Activated B cell treated with CpG ODN at 0.5 μM for 24 hours (primary cell): ENCODE results near the gene NBL1. TPM values are rescaled to one million over a fixed set of nuclear protein-coding genes. Genes with fewer than 3 reads are reported as not detected.

Source experiments
- ATAC-seq: fragments of 200-7000 bp; cut with Tn5 transposase; one replicate; pipeline ENCODE4 v1.10.0; 2021; ENCODE audit warnings: low read depth, mild to moderate bottlenecking, moderate library complexity
- CTCF ChIA-PET: fragments of 350-600 bp; sonication (Branson Sonifier 250); formaldehyde crosslinking; loops from one replicate; lab custom pipeline; 2021; ENCODE audit warnings: antibody characterized with exemption; lab: Charles Lee
- POLR2A ChIA-PET: fragments of 350-600 bp; sonication (Branson Sonifier 250); formaldehyde crosslinking; loops from one replicate; lab custom pipeline; 2021; ENCODE audit warnings: antibody characterized with exemption; lab: Charles Lee
- DNase-seq: peaks from one replicate; pipeline ENCODE4 v3.0.0; 2022
- H3K27ac Mint-ChIP-seq: one replicate; pipeline ENCODE4 v1.8.0; 2020; ENCODE audit warnings: mixed read lengths
- H3K27me3 Mint-ChIP-seq: one replicate; pipeline ENCODE4 v1.8.0; 2021; ENCODE audit warnings: mixed read lengths
- H3K36me3 Mint-ChIP-seq: one replicate; pipeline ENCODE4 v1.8.0; 2021; ENCODE audit warnings: low read depth, mixed read lengths
- H3K4me1 Mint-ChIP-seq: one replicate; pipeline ENCODE4 v1.8.0; 2021; ENCODE audit warnings: mixed read lengths
- H3K4me3 Mint-ChIP-seq: one replicate; pipeline ENCODE4 v1.8.0; 2020; ENCODE audit warnings: mild to moderate bottlenecking, mixed read lengths
- H3K9me3 Mint-ChIP-seq: one replicate; pipeline ENCODE4 v1.8.0; 2020; ENCODE audit warnings: mixed read lengths
- intact Hi-C: fragments of 100-400 bp; cut with micrococcal nuclease; formaldehyde crosslinking; loops from one replicate; pipeline ENCODE4 v1.15.1; 2024
- total RNA-seq: library from RNA; stranded (reverse); gene quantifications from 2 replicates; pipeline ENCODE4 v1.2.3, GENCODE V29; 2022
- TF ChIP-seq, protein P1 (sequence below): fragments of 200-600 bp; IDR thresholded peaks from one replicate; pipeline ENCODE4 v1.8.0; 2022; ENCODE audit warnings: antibody characterized with exemption, mild to moderate bottlenecking

NBL1 gene
- total RNA-seq, 1 donor from 2014 or later = 0.64 TPM

DNA sequence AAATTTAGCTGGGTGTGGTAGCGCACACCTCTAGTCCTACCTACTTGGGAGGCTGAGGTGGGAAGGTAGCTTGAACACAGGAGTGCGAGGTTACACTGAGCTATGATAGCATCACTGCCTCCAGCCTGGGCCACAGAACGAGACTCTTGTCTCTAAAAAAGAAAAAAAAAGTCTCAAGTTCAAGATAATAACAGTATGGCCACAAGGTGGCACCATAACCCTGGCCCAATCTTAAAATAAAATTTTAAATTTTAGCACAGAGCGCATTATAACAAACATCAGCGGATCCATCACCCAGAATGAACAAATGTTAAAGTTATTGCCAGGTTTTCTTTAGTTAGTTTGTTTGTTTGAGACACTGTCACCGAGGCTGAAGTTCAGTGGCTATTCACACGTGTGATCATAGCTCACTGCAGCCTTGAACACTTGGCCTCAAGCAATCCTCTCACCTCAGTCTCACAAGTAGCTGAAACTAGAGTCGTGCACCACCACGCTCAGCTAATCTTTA, 17.7 kb downstream of the NBL1 start:
- no peak overlapping the region for H3K27ac Mint-ChIP-seq
- DNase-seq = no peak
- no peak for ATAC-seq

DNA sequence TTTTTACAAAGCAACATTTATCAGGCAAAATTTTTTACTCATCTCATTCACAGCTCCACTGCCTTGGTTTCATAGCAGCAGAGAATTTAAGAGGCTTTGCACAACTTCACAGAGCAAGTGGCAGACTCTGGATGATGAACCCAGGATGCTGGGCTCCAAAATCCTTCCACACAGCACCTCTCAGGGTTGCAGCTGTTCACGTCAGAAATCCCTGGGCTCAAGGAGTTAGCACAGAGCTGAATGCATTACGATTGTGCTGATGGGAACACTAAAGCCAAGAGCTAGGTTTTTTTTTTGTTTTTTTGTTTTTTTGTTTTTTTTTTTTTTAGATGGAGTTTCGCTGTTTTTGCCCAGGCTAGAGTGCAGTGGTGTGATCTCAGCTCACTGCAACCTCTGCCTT, 18.2 kb downstream of the NBL1 start:
- intact Hi-C loops = loop anchor here (1.0 to 5.0 kb wide), 2 partner anchors 42 to 150 kb away; no protein-coding TSS in a partner anchor
- TF ChIP-seq, protein P1, sequence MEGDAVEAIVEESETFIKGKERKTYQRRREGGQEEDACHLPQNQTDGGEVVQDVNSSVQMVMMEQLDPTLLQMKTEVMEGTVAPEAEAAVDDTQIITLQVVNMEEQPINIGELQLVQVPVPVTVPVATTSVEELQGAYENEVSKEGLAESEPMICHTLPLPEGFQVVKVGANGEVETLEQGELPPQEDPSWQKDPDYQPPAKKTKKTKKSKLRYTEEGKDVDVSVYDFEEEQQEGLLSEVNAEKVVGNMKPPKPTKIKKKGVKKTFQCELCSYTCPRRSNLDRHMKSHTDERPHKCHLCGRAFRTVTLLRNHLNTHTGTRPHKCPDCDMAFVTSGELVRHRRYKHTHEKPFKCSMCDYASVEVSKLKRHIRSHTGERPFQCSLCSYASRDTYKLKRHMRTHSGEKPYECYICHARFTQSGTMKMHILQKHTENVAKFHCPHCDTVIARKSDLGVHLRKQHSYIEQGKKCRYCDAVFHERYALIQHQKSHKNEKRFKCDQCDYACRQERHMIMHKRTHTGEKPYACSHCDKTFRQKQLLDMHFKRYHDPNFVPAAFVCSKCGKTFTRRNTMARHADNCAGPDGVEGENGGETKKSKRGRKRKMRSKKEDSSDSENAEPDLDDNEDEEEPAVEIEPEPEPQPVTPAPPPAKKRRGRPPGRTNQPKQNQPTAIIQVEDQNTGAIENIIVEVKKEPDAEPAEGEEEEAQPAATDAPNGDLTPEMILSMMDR = no peak
- ChIA-PET POLR2A (no interaction called here), CTCF (interaction anchor here (0.7 to 4.3 kb wide), 11 partner anchors 9 to 271 kb away, joined by 3 to 49 read pairs (median 3); no protein-coding TSS in a partner anchor)
- no peak overlapping the region for H3K4me3 Mint-ChIP-seq
- peaks cover 43% of the 10 kb centered on the region for H3K27me3 Mint-ChIP-seq
- no peaks in the 10 kb centered on the region for H3K9me3 Mint-ChIP-seq
- H3K27ac Mint-ChIP-seq = no peak overlapping the region
- peaks cover 27% of the 10 kb centered on the region for H3K4me1 Mint-ChIP-seq
- ATAC-seq (no peak), DNase-seq (no peak)
- H3K36me3 Mint-ChIP-seq = no peaks in the 10 kb centered on the region

More for the DNA sequence above, 17.7 kb downstream of the NBL1 start:
- H3K4me1 Mint-ChIP-seq = peaks cover 25% of the 10 kb centered on the region
- H3K36me3 Mint-ChIP-seq = no peaks in the 10 kb centered on the region
- intact Hi-C loops = loop anchor here (1.0 to 5.0 kb wide), 3 partner anchors 43 to 271 kb away; no protein-coding TSS in a partner anchor
- ChIA-PET CTCF (interaction anchor here (0.7 to 4.3 kb wide), 10 partner anchors 11 to 271 kb away, joined by 3 to 49 read pairs (median 3); no protein-coding TSS in a partner anchor), POLR2A (no interaction called here)
- peaks cover 37% of the 10 kb centered on the region for H3K27me3 Mint-ChIP-seq
- H3K4me3 Mint-ChIP-seq = no peak overlapping the region
- no peaks in the 10 kb centered on the region for H3K9me3 Mint-ChIP-seq
- TF ChIP-seq, protein P1 = peak; percentile 97

DNA sequence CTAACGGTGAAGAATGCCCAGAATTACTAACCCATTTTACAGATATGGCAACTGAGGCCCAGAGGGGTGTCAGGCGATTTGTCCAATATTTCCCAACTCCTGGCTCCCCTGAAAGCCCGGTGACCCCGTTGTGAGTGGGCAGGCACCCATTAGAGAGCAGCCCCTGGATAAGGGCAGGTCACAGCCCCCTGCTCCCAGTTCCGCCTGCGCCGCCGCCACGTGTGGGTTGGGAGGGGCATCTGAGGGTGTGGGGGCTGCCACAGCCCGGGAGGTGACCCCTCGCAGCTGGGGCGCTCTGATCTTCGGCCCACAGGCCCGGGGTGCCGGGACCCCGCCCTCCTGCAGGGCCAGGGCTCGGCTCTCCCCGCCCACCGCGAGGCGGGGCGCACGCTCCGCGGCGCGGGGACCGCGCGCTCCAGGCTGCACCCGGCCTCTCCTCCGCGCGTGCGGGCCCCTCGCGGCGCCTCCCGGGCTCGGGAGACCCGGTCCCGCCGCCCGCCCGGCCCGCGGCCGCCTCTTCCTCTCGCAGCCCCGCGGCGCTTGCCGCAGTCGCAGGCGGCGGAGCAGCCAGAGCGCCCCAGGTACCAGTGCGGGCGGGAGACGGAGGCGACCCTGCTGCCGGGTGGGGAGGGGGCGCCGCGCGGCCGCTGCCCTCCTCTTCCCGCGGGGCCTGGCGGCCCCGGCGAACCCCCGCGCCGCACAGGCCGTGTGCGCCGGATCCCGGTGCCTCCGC, 20.5 kb downstream of the NBL1 start, which contains the start of gene HTR6:
Gene HTR6 (plus strand): TSS at position 423 of the 733 bp plus-strand sequence. CDS start 879 bp downstream, outside the sequence.
- Mint-ChIP-seq H3K9me3 (no peaks in the 10 kb centered on the region), H3K36me3 (no peaks in the 10 kb centered on the region), H3K4me3 (peak within 1 kb of the TSS; percentile 55), H3K4me1 (peaks cover 26% of the 10 kb centered on the region), H3K27ac (no peak within 1 kb of the TSS), H3K27me3 (peaks cover 55% of the 10 kb centered on the region)
- CTCF ChIA-PET = no interaction called here
- ATAC-seq = peak; percentile 38
- no peak for DNase-seq
- intact Hi-C loops = loop anchor here (5.0 kb wide), 1 partner anchor 148 kb away; no protein-coding TSS in a partner anchor
- POLR2A ChIA-PET = no interaction called here
- TF ChIP-seq, protein P1 = no peak

DNA sequence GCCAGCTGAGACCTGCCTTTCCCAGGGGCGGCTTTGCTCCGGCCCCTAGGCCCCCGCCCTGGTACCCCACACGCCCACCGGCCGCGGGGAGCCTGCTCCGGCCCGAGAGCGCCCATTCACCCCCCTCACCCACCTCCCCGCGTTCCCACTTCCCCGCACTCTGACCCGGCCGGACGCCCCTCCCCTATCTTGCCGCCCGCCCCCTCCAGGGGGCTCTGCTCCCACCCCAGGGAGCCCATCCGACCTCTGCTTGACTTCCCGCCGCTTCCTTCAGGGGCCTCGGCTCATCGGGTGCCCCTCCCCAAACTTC, 21.0 kb downstream of the NBL1 start:
- no peak overlapping the region for H3K27ac Mint-ChIP-seq
- ATAC-seq = no peak
- peaks cover 56% of the 10 kb centered on the region for H3K27me3 Mint-ChIP-seq
- TF ChIP-seq, protein P1 = no peak
- intact Hi-C loops = no loop called here
- peak overlapping the region; percentile 55 for H3K4me3 Mint-ChIP-seq
- no peaks in the 10 kb centered on the region for H3K9me3 Mint-ChIP-seq
- POLR2A ChIA-PET = no interaction called here
- DNase-seq = no peak
- peaks cover 23% of the 10 kb centered on the region for H3K4me1 Mint-ChIP-seq
- CTCF ChIA-PET = no interaction called here
- H3K36me3 Mint-ChIP-seq = no peaks in the 10 kb centered on the region
